ENCODE data around the gene NCLN.
"Not testable (repeated sequence)": the region's sequence is repeated elsewhere in the genome, so short reads cannot be mapped to it uniquely, and the experiment has no call there.

NCLN gene

GRCh38 chr19:3186160-3186688 lies 494 bp downstream of the NCLN start:
- DNase-seq = no peak

- DNase-seq = no peak
Observed at GRCh38 chr19:3186891-3187661, 1.3 kb downstream of the NCLN start.

GRCh38 chr19:3187662-3188511 lies 2.2 kb downstream of the NCLN start:
- DNase-seq = no peak

- no peak for DNase-seq
Observed at GRCh38 chr19:3188627-3189596, 3.2 kb downstream of the NCLN start.

- no peak for DNase-seq
Observed at GRCh38 chr19:3189702-3190469, 4.2 kb downstream of the NCLN start.

GRCh38 chr19:3190470-3190770 lies 4.7 kb downstream of the NCLN start:
- no peak for DNase-seq

- DNase-seq = no peak
Observed at GRCh38 chr19:3190921-3191805, 5.4 kb downstream of the NCLN start.

GRCh38 chr19:3191806-3192104 lies 6.0 kb downstream of the NCLN start:
- not testable (repeated sequence) for DNase-seq

GRCh38 chr19:3192228-3192635 lies 6.5 kb downstream of the NCLN start:
- DNase-seq = no peak

GRCh38 chr19:3192684-3193083 lies 7.0 kb downstream of the NCLN start:
- no peak for DNase-seq

- DNase-seq = no peak
Observed at GRCh38 chr19:3193256-3194105, 7.8 kb downstream of the NCLN start.

- no peak for DNase-seq
Observed at GRCh38 chr19:3194106-3195087, 8.7 kb downstream of the NCLN start.

- no peak for DNase-seq
Observed at GRCh38 chr19:3196064-3196932, 10.6 kb downstream of the NCLN start.

- no peak for DNase-seq
Observed at GRCh38 chr19:3196933-3197205, 11.1 kb downstream of the NCLN start.

GRCh38 chr19:3198901-3199700 lies 13.4 kb downstream of the NCLN start:
- no peak for DNase-seq

- DNase-seq = no peak
Observed at GRCh38 chr19:3201072-3201700, 15.5 kb downstream of the NCLN start.

GRCh38 chr19:3201911-3202310 lies 16.2 kb downstream of the NCLN start:
- DNase-seq = no peak
